GM12874 (cell line): ENCODE measurements around the gene EDEM2.

Experiments used
- CTCF ChIP-seq: IDR thresholded peaks from 2 replicates; pipeline ENCODE4 v1.5.1; 2011; ENCODE audit warnings: low read depth, mild to moderate bottlenecking, control low read depth, low read length, moderate library complexity; ENCODE audit not compliant: insufficient read depth

Gene EDEM2

GRCh38 chr20:35088231-35089145 is 58.6 kb downstream of the EDEM2 start:
- TF ChIP-seq CTCF, result no peak

GRCh38 chr20:35087791-35088190 is 59.3 kb downstream of the EDEM2 start:
- TF ChIP-seq CTCF, result no peak

- TF ChIP-seq CTCF, result no peak
Measured at GRCh38 chr20:35087355-35087754, 59.8 kb downstream of the EDEM2 start.

GRCh38 chr20:35085477-35086225 is 61.5 kb downstream of the EDEM2 start:
- no peak for TF ChIP-seq CTCF

- no peak for TF ChIP-seq CTCF
Measured at GRCh38 chr20:35084998-35085397, 62.1 kb downstream of the EDEM2 start.

- TF ChIP-seq CTCF, result no peak
Measured at GRCh38 chr20:35079472-35080347, 67.4 kb downstream of the EDEM2 start.
